ENCODE data around the gene OR1D5.

- no peak for TF ChIP-seq GATA2 (IDR thresholded peaks at IDR 0.05; ENCODE audit: low read depth, low read length)
- no peak for TF ChIP-seq GATA3 (IDR thresholded peaks at IDR 0.05; ENCODE audit: low read depth, low read length)
Measured at GRCh38 chr17:3048727-3049471, 14.5 kb downstream of the OR1D5 start.

Data from SH-SY5Y (cell line).